Measurements from ENCODE around the gene GFY.
A peak's percentile ranks its signal among the peaks of the same experiment; 100 is the strongest.

The GFY gene

DNA sequence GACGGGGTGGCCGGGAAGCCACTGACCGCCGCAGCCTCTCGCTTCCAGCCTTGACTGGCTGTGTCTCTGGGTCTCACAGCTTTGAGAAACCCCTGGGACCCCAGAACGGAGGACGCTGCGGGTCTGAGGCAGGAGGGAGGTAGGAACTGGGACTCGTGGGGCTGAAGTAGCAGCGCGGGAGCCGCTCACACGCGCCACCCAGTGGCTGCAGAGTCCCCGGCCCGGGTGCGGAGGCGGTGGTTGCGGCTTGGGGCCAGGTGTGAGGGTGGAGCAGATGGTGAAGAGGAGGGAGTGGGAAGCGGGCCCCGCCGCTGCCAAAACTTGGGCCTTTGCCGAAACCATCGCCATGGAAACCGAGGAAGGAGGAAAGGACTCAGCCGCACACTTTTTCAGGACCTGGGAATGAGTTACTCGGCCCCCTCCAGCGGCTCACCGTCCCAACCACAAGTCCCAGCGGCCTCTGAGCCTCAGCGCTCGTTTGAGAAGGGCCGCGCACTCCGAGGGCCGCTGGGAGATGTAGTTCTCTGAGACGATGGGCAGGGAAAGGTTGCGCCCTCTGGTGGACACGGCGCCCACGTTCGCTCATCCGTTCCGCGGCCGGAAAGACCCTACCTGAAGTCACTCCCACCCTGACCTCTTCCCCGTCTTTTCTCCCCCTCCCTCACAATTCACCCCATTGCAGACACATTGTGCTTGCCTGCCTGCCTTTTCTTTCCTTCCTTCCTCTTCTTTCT, 18.3 kb downstream of the GFY start (continued):
- TF ChIP-seq PBX3 (CRISPR knock-in tag; IDR thresholded peaks at IDR 0.05) (no peak), WT1 (tag by site-specific recombination; IDR thresholded peaks at IDR 0.05) (peak; percentile 7; the same call in 1 of the 2 replicates), ZNF626 (tag by site-specific recombination; IDR thresholded peaks at IDR 0.05) (no peak), ZNF768 (tag by site-specific recombination; IDR thresholded peaks at IDR 0.05) (no peak), ZNF791 (tag by site-specific recombination; IDR thresholded peaks at IDR 0.05) (no peak), MYNN (tag by site-specific recombination; IDR thresholded peaks at IDR 0.05; ENCODE audit: borderline replicate concordance) (no peak), ZNF837 (tag by site-specific recombination; IDR thresholded peaks at IDR 0.05) (no peak), ZNF571 (tag by site-specific recombination; IDR thresholded peaks at IDR 0.05) (no peak), ZNF280C (tag by site-specific recombination; IDR thresholded peaks at IDR 0.05) (no peak), KLF1 (tag by site-specific recombination; IDR thresholded peaks at IDR 0.05) (peak; percentile 56), ZNF610 (tag by site-specific recombination; IDR thresholded peaks at IDR 0.05; ENCODE audit: borderline replicate concordance) (0 out of 2 replicates have a peak, but pooled peaks have one; percentile 69), ZNF157 (tag by site-specific recombination; IDR thresholded peaks at IDR 0.05) (no peak), ZNF2 (tag by site-specific recombination; IDR thresholded peaks at IDR 0.05) (peak; percentile 88), ZNF704 (tag by site-specific recombination; IDR thresholded peaks at IDR 0.05) (no peak), ZNF138 (tag by site-specific recombination; IDR thresholded peaks at IDR 0.05; ENCODE audit: borderline replicate concordance) (no peak), ZNF621 (tag by site-specific recombination; IDR thresholded peaks at IDR 0.05) (no peak), ZNF24 (tag by site-specific recombination; IDR thresholded peaks at IDR 0.05) (0 out of 2 replicates have a peak, but pooled peaks have one; percentile 74)
- TF ChIP-seq, protein P1, sequence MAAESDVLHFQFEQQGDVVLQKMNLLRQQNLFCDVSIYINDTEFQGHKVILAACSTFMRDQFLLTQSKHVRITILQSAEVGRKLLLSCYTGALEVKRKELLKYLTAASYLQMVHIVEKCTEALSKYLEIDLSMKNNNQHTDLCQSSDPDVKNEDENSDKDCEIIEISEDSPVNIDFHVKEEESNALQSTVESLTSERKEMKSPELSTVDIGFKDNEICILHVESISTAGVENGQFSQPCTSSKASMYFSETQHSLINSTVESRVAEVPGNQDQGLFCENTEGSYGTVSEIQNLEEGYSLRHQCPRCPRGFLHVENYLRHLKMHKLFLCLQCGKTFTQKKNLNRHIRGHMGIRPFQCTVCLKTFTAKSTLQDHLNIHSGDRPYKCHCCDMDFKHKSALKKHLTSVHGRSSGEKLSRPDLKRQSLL (tag by site-specific recombination; IDR thresholded peaks at IDR 0.05): 0 out of 2 replicates have a peak, but pooled peaks have one; percentile 38
- TF ChIP-seq, protein P2, sequence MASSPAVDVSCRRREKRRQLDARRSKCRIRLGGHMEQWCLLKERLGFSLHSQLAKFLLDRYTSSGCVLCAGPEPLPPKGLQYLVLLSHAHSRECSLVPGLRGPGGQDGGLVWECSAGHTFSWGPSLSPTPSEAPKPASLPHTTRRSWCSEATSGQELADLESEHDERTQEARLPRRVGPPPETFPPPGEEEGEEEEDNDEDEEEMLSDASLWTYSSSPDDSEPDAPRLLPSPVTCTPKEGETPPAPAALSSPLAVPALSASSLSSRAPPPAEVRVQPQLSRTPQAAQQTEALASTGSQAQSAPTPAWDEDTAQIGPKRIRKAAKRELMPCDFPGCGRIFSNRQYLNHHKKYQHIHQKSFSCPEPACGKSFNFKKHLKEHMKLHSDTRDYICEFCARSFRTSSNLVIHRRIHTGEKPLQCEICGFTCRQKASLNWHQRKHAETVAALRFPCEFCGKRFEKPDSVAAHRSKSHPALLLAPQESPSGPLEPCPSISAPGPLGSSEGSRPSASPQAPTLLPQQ (tag by site-specific recombination; IDR thresholded peaks at IDR 0.05): peak; percentile 97
- TF ChIP-seq, protein P3, sequence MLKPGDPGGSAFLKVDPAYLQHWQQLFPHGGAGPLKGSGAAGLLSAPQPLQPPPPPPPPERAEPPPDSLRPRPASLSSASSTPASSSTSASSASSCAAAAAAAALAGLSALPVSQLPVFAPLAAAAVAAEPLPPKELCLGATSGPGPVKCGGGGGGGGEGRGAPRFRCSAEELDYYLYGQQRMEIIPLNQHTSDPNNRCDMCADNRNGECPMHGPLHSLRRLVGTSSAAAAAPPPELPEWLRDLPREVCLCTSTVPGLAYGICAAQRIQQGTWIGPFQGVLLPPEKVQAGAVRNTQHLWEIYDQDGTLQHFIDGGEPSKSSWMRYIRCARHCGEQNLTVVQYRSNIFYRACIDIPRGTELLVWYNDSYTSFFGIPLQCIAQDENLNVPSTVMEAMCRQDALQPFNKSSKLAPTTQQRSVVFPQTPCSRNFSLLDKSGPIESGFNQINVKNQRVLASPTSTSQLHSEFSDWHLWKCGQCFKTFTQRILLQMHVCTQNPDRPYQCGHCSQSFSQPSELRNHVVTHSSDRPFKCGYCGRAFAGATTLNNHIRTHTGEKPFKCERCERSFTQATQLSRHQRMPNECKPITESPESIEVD (tag by site-specific recombination; IDR thresholded peaks at IDR 0.05): no peak
- TF ChIP-seq, protein P4, sequence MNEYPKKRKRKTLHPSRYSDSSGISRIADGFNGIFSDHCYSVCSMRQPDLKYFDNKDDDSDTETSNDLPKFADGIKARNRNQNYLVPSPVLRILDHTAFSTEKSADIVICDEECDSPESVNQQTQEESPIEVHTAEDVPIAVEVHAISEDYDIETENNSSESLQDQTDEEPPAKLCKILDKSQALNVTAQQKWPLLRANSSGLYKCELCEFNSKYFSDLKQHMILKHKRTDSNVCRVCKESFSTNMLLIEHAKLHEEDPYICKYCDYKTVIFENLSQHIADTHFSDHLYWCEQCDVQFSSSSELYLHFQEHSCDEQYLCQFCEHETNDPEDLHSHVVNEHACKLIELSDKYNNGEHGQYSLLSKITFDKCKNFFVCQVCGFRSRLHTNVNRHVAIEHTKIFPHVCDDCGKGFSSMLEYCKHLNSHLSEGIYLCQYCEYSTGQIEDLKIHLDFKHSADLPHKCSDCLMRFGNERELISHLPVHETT (tag by site-specific recombination; IDR thresholded peaks at IDR 0.05): 0 out of 2 replicates have a peak, but pooled peaks have one; percentile 34
- TF ChIP-seq, protein P5, sequence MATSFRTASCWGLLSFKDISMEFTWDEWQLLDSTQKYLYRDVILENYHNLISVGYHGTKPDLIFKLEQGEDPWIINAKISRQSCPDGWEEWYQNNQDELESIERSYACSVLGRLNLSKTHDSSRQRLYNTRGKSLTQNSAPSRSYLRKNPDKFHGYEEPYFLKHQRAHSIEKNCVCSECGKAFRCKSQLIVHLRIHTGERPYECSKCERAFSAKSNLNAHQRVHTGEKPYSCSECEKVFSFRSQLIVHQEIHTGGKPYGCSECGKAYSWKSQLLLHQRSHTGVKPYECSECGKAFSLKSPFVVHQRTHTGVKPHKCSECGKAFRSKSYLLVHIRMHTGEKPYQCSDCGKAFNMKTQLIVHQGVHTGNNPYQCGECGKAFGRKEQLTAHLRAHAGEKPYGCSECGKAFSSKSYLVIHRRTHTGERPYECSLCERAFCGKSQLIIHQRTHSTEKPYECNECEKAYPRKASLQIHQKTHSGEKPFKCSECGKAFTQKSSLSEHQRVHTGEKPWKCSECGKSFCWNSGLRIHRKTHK (tag by site-specific recombination; IDR thresholded peaks at IDR 0.05): no peak
- TF ChIP-seq, protein P6, sequence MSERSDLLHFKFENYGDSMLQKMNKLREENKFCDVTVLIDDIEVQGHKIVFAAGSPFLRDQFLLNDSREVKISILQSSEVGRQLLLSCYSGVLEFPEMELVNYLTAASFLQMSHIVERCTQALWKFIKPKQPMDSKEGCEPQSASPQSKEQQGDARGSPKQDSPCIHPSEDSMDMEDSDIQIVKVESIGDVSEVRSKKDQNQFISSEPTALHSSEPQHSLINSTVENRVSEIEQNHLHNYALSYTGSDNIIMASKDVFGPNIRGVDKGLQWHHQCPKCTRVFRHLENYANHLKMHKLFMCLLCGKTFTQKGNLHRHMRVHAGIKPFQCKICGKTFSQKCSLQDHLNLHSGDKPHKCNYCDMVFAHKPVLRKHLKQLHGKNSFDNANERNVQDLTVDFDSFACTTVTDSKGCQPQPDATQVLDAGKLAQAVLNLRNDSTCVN (tag by site-specific recombination; optimal IDR thresholded peaks at IDR 0.05): peak; percentile 81
- TF ChIP-seq, protein P7, sequence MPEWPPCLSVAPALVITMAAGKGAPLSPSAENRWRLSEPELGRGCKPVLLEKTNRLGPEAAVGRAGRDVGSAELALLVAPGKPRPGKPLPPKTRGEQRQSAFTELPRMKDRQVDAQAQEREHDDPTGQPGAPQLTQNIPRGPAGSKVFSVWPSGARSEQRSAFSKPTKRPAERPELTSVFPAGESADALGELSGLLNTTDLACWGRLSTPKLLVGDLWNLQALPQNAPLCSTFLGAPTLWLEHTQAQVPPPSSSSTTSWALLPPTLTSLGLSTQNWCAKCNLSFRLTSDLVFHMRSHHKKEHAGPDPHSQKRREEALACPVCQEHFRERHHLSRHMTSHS (tag by site-specific recombination; IDR thresholded peaks at IDR 0.05): no peak
